IPS-18c (cell line): ENCODE data around the gene TENM4.
A peak's percentile ranks its signal among the peaks of the same experiment; 100 is the strongest.

Experiments used
- H3K4me3 ChIP-seq: 2 replicates; pipeline ENCODE4 v1.7.0; 2013; ENCODE audit warnings: low read depth, mild to moderate bottlenecking, low read length, moderate library complexity; ENCODE audit not compliant: insufficient read depth
- H3K9me3 ChIP-seq: one replicate; pipeline ENCODE4 v1.6.1; 2013; ENCODE audit warnings: mild to moderate bottlenecking, low read length, moderate library complexity; ENCODE audit not compliant: control insufficient read depth, insufficient read depth

Gene TENM4

DNA sequence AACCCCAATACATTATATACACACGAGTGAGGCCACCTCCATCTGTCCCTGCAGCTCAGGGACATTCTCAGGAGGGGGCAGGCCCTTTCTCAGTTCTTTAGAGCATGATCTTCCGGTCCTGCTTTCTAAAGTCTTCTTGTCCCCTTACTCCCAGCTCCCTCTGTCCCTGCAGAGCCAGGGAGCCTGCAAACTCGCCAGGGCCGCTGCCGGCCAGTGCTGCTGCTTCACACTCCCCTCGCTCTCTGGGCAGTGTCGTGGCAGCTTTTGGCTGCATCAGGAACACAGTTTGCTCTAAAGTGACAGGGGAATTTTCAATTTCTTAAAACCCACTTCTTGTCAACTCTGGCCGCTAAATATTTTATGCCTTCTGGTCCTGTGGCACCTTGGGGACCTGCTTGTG, 736.0 kb downstream of the TENM4 start:
- Histone ChIP-seq H3K4me3 (no peak overlapping the region), H3K9me3 (no peaks in the 10 kb centered on the region)

DNA sequence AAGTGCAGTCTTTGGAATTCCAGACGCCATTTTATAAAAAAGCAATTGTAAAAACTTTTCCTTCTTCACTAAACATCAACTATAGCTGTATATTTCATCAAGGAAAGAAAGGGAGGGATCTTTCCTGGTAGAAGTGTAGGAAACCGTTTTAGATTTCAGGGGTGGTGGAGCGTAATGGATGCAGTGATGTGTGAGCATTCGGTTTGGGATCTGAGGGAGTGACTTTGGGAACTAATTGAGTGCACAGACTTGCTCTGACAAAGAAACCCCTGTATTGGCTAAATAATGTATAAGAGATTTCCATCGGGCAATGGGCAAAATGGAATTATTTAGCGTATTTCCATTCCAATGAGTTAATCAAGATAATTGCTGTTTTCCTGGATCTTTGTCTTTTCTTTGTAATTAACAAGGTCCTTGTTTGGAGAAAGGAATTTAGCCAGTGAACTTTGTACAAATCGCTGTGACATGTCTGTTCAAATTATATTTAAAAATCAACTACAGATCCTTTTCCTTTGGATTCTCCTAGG, 741.2 kb downstream of the TENM4 start:
- H3K9me3 ChIP-seq, result no peaks in the 10 kb centered on the region
- no peak overlapping the region for H3K4me3 ChIP-seq

DNA sequence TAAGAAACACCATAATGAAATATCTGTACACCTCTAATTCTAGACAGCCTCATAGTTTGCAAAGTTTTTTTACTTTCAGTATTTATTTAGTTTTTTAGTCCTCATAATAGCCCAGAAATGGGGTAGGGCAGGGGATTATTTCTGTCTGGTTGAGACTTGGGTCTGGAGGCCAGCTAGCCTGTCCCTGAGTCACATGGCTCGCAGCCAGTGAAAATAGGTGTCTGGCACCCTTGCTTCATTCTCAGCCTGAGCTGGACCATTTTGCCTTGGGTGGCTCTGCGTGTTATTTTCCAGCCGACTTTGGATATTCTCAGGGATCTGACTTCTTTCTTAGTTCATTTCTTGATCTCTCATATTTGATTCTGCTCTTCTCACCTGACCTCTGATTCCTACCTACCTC, 742.2 kb downstream of the TENM4 start:
- no peaks in the 10 kb centered on the region for H3K9me3 ChIP-seq

DNA sequence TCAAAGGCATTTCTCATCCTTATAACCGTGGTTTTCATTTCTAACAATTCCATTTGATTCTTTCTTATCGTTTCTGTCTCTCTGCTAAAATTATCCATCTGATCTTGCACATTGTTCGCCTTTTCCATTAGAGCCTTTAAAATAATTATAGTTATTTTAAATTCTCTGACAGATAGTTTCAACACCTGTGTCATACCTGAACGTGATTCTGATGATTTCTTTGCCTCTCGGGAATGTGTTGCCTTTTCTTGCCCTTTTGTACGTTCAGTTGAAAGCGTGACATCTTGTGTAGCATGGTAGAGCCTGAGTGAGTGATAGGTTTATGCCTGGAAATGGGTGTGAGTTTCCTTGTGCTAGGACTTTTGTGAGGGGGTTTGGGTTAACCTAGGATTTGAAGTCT, 744.7 kb downstream of the TENM4 start:
- no peak overlapping the region for H3K4me3 ChIP-seq
- H3K9me3 ChIP-seq, result no peaks in the 10 kb centered on the region

More for the DNA sequence above, 742.2 kb downstream of the TENM4 start:
- H3K4me3 ChIP-seq, result no peak overlapping the region

DNA sequence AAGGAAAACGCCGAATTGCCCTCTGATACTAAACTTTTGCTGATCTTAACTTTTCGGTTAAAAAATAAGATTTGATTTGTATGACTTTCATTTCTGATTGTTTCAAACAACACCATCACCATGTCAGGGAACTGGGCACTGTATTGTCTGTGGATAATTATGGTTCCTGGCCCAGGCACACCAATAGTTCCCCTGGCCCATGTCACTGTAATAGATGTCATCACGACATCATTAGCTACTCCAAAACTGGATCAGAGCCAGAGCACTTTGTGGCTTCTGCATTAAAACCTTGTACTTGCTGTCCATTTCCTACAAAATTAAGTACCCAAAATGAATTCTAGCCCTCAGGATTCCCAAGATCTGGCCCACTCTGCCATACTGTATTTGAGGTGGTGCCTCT, 746.7 kb downstream of the TENM4 start:
- H3K4me3 ChIP-seq, result no peak overlapping the region

DNA sequence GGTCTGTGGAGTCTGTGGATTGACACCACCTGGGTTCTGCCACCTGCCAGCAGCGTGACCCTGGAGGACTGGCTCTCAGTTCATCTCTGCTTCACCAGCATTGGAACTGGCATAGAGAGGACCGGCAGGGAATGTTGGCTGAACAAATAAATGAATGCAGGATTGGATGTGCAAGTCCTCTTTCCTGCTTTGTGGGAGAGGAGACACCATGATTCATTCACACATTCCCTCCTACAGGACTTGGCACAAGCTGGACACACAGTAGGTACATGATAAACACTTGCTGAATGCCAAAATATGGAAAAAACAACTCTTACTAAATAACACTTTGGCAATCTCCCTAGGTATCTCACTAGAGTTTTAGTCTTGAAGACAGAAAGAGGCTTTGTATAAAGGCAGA, 749.6 kb downstream of the TENM4 start:
- no peak overlapping the region for H3K4me3 ChIP-seq
- H3K9me3 ChIP-seq, result no peaks in the 10 kb centered on the region

More for the DNA sequence above, 746.7 kb downstream of the TENM4 start:
- no peaks in the 10 kb centered on the region for H3K9me3 ChIP-seq

- no peaks in the 10 kb centered on the region for H3K9me3 ChIP-seq
These were observed 750.4 kb downstream of the TENM4 start for GRCh38 chr11:78690352-78690987.

DNA sequence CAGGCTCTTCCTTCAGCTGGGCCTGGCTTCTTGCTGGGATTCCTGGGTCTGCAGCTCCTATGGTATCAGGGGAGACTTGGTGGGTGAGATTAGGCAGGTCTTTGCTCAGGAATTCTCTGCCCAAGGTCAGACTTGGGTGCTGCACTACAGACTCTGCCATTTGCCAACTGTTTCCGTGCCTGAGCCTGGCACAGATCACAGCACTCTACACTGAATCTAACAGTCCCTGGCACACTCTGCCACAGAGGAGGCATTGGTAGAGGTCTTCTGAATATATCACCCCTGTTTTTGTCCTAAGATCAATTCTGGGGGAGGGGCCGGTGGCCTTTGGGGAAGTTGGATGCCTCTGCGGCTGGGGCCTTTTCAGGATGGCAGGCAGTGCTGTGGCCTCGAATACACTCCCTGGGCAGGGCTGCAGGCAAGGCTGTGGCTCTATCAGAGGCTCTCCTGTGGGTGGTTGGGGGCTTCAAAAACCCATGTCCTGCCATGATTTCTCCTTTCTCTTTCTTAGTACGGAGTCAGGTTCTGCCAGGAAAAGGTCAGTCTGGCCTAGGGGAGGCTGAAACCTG, 751.2 kb downstream of the TENM4 start:
- H3K4me3 ChIP-seq, result no peak overlapping the region

More at GRCh38 chr11:78690352-78690987, 750.4 kb downstream of the TENM4 start:
- H3K4me3 ChIP-seq, result no peak overlapping the region

DNA sequence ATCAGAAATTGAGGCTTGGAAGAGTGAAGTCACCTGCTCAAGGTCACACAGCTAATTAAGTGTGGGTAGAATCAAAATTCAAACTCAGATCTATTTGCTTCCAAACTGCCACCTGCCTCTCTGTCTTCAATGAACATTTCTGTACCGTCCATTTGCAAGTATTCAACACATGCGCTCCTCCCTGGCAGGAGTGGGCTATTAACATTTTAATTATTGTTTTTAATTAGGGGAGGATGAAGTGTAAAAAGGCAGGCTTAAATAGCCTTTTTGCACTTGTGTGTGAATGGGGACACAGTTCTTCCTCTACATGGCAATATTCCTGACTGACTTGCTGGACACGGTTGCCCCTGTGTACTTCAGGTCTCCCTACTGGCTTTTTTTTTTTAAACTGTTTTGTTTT, 751.7 kb downstream of the TENM4 start:
- Histone ChIP-seq H3K9me3 (no peaks in the 10 kb centered on the region), H3K4me3 (no peak overlapping the region)

More for the DNA sequence above, 751.2 kb downstream of the TENM4 start:
- no peaks in the 10 kb centered on the region for H3K9me3 ChIP-seq

- Histone ChIP-seq H3K9me3 (no peaks in the 10 kb centered on the region), H3K4me3 (no peak overlapping the region)
These were observed 752.4 kb downstream of the TENM4 start for GRCh38 chr11:78688460-78688859.

DNA sequence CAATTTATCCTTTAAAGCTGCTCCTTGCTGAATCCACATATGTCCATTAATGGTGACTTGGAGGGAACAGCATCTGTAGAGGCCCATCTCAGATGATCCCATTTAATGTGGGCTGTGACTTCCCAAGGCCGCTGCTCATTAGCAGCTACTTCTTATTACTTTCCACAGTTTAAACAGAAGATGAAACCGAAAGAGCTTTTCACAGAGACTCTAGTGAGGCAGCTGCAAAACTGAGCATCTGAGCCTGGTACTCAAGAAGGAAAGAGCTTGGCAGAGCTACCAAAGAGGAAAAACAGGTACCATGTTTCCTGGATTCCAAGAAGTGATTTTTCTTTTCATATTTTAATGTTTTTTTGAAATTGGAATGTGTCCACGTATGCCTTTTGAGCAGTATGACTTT, 755.7 kb downstream of the TENM4 start:
- Histone ChIP-seq H3K9me3 (no peaks in the 10 kb centered on the region), H3K4me3 (no peak overlapping the region)

GRCh38 chr11:78684377-78684776, 756.5 kb downstream of the TENM4 start:
- Histone ChIP-seq H3K9me3 (no peaks in the 10 kb centered on the region), H3K4me3 (no peak overlapping the region; the same call in 1 of the 2 replicates)

GRCh38 chr11:78683774-78684173, 757.1 kb downstream of the TENM4 start:
- Histone ChIP-seq H3K4me3 (peak overlapping the region; percentile 6; the same call in 1 of the 2 replicates), H3K9me3 (no peaks in the 10 kb centered on the region)

GRCh38 chr11:78676026-78676557, 764.7 kb downstream of the TENM4 start:
- no peaks in the 10 kb centered on the region for H3K9me3 ChIP-seq
- no peak overlapping the region for H3K4me3 ChIP-seq

GRCh38 chr11:78672850-78673620, 767.8 kb downstream of the TENM4 start:
- no peak overlapping the region for H3K4me3 ChIP-seq
- H3K9me3 ChIP-seq, result no peaks in the 10 kb centered on the region

GRCh38 chr11:78669249-78669648, 771.6 kb downstream of the TENM4 start:
- Histone ChIP-seq H3K4me3 (no peak overlapping the region), H3K9me3 (no peaks in the 10 kb centered on the region)

GRCh38 chr11:78667461-78667860, 773.4 kb downstream of the TENM4 start:
- Histone ChIP-seq H3K4me3 (no peak overlapping the region), H3K9me3 (no peaks in the 10 kb centered on the region)
